T-helper 2 cell treated with Interferon-gamma antibody and Interleukin-4, amounts not matched to agents 5 μg/mL and 100 μg/mL, for 36 hours (primary cell): ENCODE data around the gene ZNF549.

Experiments
- DNase-seq: peaks from one replicate; pipeline ENCODE4 v3.0.0; 2021; ENCODE audit warnings: low spot score
- H3K27ac Mint-ChIP-seq: one replicate; pipeline ENCODE4 v1.8.0; 2021; ENCODE audit warnings: mild to moderate bottlenecking, mixed read lengths
- H3K27me3 Mint-ChIP-seq: one replicate; pipeline ENCODE4 v1.8.0; 2021; ENCODE audit warnings: low read depth, mixed read lengths
- H3K36me3 Mint-ChIP-seq: one replicate; pipeline ENCODE4 v1.8.0; 2021; ENCODE audit warnings: low read depth, mixed read lengths
- H3K4me1 Mint-ChIP-seq: one replicate; pipeline ENCODE4 v1.8.0; 2021; ENCODE audit warnings: low read depth, mixed read lengths
- H3K4me3 Mint-ChIP-seq: one replicate; pipeline ENCODE4 v1.8.0; 2022; ENCODE audit warnings: mild to moderate bottlenecking, moderate library complexity, mixed read lengths
- H3K9me3 Mint-ChIP-seq: one replicate; pipeline ENCODE4 v1.8.0; 2021; ENCODE audit warnings: mixed read lengths

The ZNF549 gene

GRCh38 chr19:57583521-57584416 lies 56.6 kb downstream of the ZNF549 start, which contains the start of gene ZIK1:
TSS of gene ZIK1 (plus strand) at chr19:57584145. CDS start at chr19:57584357, 212 bp downstream.
- DNase-seq: peak; percentile 75
- Mint-ChIP-seq H3K27me3 (no peaks in the 10 kb centered on the region), H3K9me3 (peaks cover 75% of the 10 kb centered on the region), H3K4me3 (peak within 1 kb of the TSS; percentile 95), H3K27ac (peak within 1 kb of the TSS; percentile 87), H3K36me3 (peaks cover 41% of the 10 kb centered on the region), H3K4me1 (peaks cover 9% of the 10 kb centered on the region)

GRCh38 chr19:57587529-57587928 lies 60.4 kb downstream of the ZNF549 start:
- Mint-ChIP-seq H3K4me1 (peaks cover 8% of the 10 kb centered on the region), H3K4me3 (no peak overlapping the region), H3K9me3 (peaks cover 86% of the 10 kb centered on the region), H3K27me3 (no peaks in the 10 kb centered on the region), H3K36me3 (peaks cover 63% of the 10 kb centered on the region), H3K27ac (no peak overlapping the region)
- no peak for DNase-seq

- H3K36me3 Mint-ChIP-seq: peaks cover 40% of the 10 kb centered on the region
- H3K4me3 Mint-ChIP-seq: peak overlapping the region; percentile 90
- H3K27ac Mint-ChIP-seq: peak overlapping the region; percentile 57
- peaks cover 66% of the 10 kb centered on the region for H3K9me3 Mint-ChIP-seq
- H3K4me1 Mint-ChIP-seq: peaks cover 12% of the 10 kb centered on the region
- no peak for DNase-seq
- no peaks in the 10 kb centered on the region for H3K27me3 Mint-ChIP-seq
These were observed 72.2 kb downstream of the ZNF549 start for GRCh38 chr19:57599377-57599760.

- H3K4me3 Mint-ChIP-seq: peak within 1 kb of the TSS; percentile 90
- H3K27ac Mint-ChIP-seq: peak within 1 kb of the TSS; percentile 57
- H3K4me1 Mint-ChIP-seq: peaks cover 12% of the 10 kb centered on the region
- peaks cover 45% of the 10 kb centered on the region for H3K36me3 Mint-ChIP-seq
- no peaks in the 10 kb centered on the region for H3K27me3 Mint-ChIP-seq
- peaks cover 68% of the 10 kb centered on the region for H3K9me3 Mint-ChIP-seq
- peak; percentile 84 for DNase-seq
These were observed 72.7 kb downstream of the ZNF549 start, which contains the start of gene ZNF530 for GRCh38 chr19:57599761-57600383. TSS of gene ZNF530 (plus strand) at chr19:57599885. CDS start at chr19:57604346, 4,461 bp downstream.

- Mint-ChIP-seq H3K9me3 (peaks cover 66% of the 10 kb centered on the region), H3K27ac (no peak overlapping the region), H3K36me3 (peaks cover 67% of the 10 kb centered on the region), H3K27me3 (no peaks in the 10 kb centered on the region), H3K4me1 (no peaks in the 10 kb centered on the region), H3K4me3 (no peak overlapping the region)
- DNase-seq: no peak
These were observed 79.8 kb downstream of the ZNF549 start for GRCh38 chr19:57606931-57607330.
